GM21515 (cell line): ENCODE measurements around the gene SPESP1.

Experiments
- ATAC-seq: cut with Tn5 transposase; IDR thresholded peaks from one replicate; pipeline ENCODE4 v1.9.1; 2021; ENCODE audit not compliant: unreplicated experiment

The SPESP1 gene

GRCh38 chr15:68930268-68931022 lies at the start of gene SPESP1:
Gene SPESP1, plus strand, starts transcription at chr15:68930525. Its CDS starts 129 bp downstream, at chr15:68930654.
- no peak for ATAC-seq

- ATAC-seq: no peak
Observed at GRCh38 chr15:68885070-68885469, 45.3 kb upstream of the SPESP1 start.

- ATAC-seq: no peak
Observed at GRCh38 chr15:68887120-68887519, 43.2 kb upstream of the SPESP1 start.

GRCh38 chr15:68887819-68888218 lies 42.5 kb upstream of the SPESP1 start:
- no peak for ATAC-seq

GRCh38 chr15:68888419-68888818 lies 41.9 kb upstream of the SPESP1 start:
- ATAC-seq: no peak

GRCh38 chr15:68894208-68894607 lies 36.1 kb upstream of the SPESP1 start:
- ATAC-seq: no peak

GRCh38 chr15:68896178-68896577 lies 34.1 kb upstream of the SPESP1 start:
- no peak for ATAC-seq

- no peak for ATAC-seq
Observed at GRCh38 chr15:68897016-68897415, 33.3 kb upstream of the SPESP1 start.

- no peak for ATAC-seq
Observed at GRCh38 chr15:68900027-68900426, 30.3 kb upstream of the SPESP1 start.

- no peak for ATAC-seq
Observed at GRCh38 chr15:68907396-68907923, 22.9 kb upstream of the SPESP1 start.

GRCh38 chr15:68909601-68910100 lies 20.7 kb upstream of the SPESP1 start:
- ATAC-seq: no peak

- no peak for ATAC-seq
Observed at GRCh38 chr15:68910341-68910740, 20.0 kb upstream of the SPESP1 start.

GRCh38 chr15:68910816-68911215 lies 19.5 kb upstream of the SPESP1 start:
- no peak for ATAC-seq

- no peak for ATAC-seq
Observed at GRCh38 chr15:68921926-68922325, 8.4 kb upstream of the SPESP1 start.

GRCh38 chr15:68924866-68925560 lies 5.3 kb upstream of the SPESP1 start:
- ATAC-seq: no peak

- no peak for ATAC-seq
Observed at GRCh38 chr15:68933001-68933400, 2.7 kb downstream of the SPESP1 start.

GRCh38 chr15:68934341-68934740 lies 4.0 kb downstream of the SPESP1 start:
- ATAC-seq: no peak

GRCh38 chr15:68935400-68935937 lies 5.1 kb downstream of the SPESP1 start:
- ATAC-seq: no peak

- no peak for ATAC-seq
Observed at GRCh38 chr15:68939501-68939900, 9.2 kb downstream of the SPESP1 start.

GRCh38 chr15:68951813-68952212 lies 21.5 kb downstream of the SPESP1 start:
- ATAC-seq: no peak

GRCh38 chr15:68957696-68958095 lies 27.4 kb downstream of the SPESP1 start:
- no peak for ATAC-seq

- no peak for ATAC-seq
Observed at GRCh38 chr15:68958597-68958996, 28.3 kb downstream of the SPESP1 start.
